ENCODE measurements around the gene PEAK1.

The PEAK1 gene

DNA sequence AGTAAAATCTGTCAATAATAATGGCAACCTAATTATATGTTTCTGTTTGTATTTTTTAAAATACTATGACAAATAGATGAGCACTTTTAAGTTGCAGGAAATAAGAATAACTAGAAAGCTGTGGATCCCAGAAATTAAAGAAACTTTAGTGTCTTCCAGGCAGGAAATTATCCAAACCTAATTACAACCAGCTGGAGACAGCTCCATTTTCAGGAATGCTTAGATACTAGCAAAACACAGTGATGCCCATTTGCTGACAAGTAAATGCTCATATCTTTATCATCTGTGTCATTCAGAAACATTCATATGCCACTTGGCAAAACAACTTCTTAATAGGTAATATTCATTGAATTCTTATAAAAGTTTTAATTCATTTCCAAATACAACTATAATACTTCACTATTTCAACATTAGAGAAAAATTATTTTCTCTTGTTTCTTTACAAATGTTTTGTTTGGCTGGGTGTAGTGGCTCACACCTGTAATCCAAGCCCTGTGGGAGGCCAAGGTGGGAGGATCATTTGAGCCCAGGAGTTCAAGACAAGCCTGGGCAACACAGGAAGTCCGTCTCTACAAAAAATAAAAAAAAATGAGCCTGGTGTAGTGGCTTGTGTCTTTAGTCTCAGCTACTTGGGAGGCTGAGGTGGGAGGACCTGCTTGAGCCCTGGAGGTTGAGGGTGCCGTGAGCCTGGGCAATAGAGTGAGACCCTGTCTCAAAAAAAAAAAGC, 179.9 kb downstream of the PEAK1 start:
- peak; percentile 66 for DNase-seq (ENCODE audit: low read depth)
- TF ChIP-seq, protein P1, sequence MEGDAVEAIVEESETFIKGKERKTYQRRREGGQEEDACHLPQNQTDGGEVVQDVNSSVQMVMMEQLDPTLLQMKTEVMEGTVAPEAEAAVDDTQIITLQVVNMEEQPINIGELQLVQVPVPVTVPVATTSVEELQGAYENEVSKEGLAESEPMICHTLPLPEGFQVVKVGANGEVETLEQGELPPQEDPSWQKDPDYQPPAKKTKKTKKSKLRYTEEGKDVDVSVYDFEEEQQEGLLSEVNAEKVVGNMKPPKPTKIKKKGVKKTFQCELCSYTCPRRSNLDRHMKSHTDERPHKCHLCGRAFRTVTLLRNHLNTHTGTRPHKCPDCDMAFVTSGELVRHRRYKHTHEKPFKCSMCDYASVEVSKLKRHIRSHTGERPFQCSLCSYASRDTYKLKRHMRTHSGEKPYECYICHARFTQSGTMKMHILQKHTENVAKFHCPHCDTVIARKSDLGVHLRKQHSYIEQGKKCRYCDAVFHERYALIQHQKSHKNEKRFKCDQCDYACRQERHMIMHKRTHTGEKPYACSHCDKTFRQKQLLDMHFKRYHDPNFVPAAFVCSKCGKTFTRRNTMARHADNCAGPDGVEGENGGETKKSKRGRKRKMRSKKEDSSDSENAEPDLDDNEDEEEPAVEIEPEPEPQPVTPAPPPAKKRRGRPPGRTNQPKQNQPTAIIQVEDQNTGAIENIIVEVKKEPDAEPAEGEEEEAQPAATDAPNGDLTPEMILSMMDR (conservative IDR thresholded peaks at IDR 0.05; ENCODE audit: low read length): no peak
- no peak overlapping the region for H3K4me3 ChIP-seq (ENCODE audit: low read length)

DNA sequence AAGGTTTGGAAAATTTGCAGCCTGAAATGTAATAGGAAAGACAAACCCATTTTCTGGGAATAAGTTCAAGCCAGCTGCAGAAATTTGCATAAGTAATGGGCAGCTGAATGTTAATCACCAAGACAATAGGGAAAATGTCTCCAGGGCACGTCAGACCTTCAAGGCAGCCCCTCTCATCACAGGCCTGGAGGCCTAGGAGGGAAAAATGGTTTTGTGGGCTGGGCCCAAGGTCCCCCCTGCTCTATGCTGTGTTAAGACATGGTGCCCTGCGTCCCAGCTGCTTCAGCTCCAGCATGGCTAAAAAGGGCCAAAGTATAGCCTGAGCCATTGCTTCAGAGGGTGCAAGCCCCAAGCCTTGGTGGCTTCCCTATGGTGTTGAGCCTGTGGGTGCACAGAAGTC, 184.3 kb downstream of the PEAK1 start:
- TF ChIP-seq, protein P1 (conservative IDR thresholded peaks at IDR 0.05; ENCODE audit: low read length): no peak
- DNase-seq (ENCODE audit: low read depth): no peak
- H3K4me3 ChIP-seq (ENCODE audit: low read length): no peak overlapping the region

DNA sequence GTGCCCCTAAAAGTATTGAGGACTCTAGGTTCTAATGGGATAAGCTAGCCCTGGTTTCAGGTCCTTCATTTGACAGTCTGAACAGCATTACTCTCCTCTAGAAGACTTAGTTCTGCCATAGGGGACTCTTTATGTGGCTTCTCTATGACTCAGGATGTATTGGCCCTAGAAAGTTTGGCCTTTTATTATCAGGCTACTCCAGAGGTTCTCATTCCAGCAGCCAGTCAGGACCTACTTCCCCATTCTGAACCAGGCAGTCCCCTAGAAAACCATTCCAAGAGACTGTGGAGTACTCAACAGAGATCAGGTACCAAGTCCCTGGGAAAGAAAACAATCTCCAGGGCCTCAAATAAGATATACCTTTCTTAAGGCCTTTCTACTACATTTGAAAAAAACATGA, 191.1 kb downstream of the PEAK1 start:
- DNase-seq (ENCODE audit: low read depth): no peak
- no peak overlapping the region for H3K4me3 ChIP-seq (ENCODE audit: low read length)
- TF ChIP-seq, protein P1 (conservative IDR thresholded peaks at IDR 0.05; ENCODE audit: low read length): no peak

GRCh38 chr15:77226652-77227051, 193.3 kb downstream of the PEAK1 start:
- TF ChIP-seq, protein P1 (conservative IDR thresholded peaks at IDR 0.05; ENCODE audit: low read length): no peak
- DNase-seq (ENCODE audit: low read depth): no peak
- H3K4me3 ChIP-seq (ENCODE audit: low read length): no peak overlapping the region

DNA sequence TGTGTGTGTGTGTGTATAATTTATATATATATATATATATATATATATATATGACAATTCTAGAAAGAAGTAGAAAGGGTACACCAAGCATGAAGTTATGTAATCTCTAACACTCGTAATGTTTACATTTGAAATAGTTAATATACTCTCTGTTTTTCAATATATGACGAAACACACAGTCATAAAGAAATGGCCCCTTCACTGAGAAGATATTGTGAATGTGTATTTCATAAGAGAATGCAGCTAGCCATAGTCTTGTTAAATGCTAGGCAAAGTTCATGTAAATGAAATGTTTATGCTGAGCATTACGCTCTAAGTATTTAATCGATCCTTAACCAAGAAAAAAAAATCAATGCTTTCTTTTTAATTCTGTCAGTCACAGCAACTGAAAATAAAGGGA, 194.3 kb downstream of the PEAK1 start:
- no peak overlapping the region for H3K4me3 ChIP-seq (ENCODE audit: low read length)
- TF ChIP-seq, protein P1 (conservative IDR thresholded peaks at IDR 0.05; ENCODE audit: low read length): no peak
- DNase-seq (ENCODE audit: low read depth): no peak

GRCh38 chr15:77225088-77225487, 194.8 kb downstream of the PEAK1 start:
- peak; percentile 40 for DNase-seq (ENCODE audit: low read depth)
- H3K4me3 ChIP-seq (ENCODE audit: low read length): no peak overlapping the region
- TF ChIP-seq, protein P1 (conservative IDR thresholded peaks at IDR 0.05; ENCODE audit: low read length): no peak

DNA sequence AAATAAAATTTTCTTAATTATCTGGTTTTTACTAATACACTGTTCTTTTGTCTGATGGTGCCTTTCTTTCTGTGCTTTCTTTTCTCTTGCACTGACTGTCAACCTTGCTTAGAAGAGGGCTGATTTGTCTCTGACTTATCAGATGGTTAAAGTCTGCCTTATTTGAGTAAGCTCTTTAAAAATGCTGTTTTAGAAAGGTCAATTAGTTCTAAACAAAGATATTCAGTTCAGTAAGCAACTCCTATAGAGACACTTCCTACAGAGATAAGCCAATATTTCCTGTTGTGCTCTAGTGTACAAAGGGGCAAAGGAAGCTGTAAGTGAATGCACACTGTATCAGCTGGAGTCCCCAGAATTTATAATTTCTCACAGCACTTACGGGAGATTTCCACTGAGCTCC, 195.6 kb downstream of the PEAK1 start:
- no peak for DNase-seq (ENCODE audit: low read depth)
- TF ChIP-seq, protein P1 (conservative IDR thresholded peaks at IDR 0.05; ENCODE audit: low read length): no peak
- no peak overlapping the region for H3K4me3 ChIP-seq (ENCODE audit: low read length)

Data from AG10803 (cell line).